ENCODE measurements around the gene CCDC157.
A peak's percentile ranks its signal among the peaks of the same experiment; 100 is the strongest.
"Not testable (repeated sequence)": the region's sequence is repeated elsewhere in the genome, so short reads cannot be mapped to it uniquely, and the experiment has no call there.

CCDC157 gene

DNA sequence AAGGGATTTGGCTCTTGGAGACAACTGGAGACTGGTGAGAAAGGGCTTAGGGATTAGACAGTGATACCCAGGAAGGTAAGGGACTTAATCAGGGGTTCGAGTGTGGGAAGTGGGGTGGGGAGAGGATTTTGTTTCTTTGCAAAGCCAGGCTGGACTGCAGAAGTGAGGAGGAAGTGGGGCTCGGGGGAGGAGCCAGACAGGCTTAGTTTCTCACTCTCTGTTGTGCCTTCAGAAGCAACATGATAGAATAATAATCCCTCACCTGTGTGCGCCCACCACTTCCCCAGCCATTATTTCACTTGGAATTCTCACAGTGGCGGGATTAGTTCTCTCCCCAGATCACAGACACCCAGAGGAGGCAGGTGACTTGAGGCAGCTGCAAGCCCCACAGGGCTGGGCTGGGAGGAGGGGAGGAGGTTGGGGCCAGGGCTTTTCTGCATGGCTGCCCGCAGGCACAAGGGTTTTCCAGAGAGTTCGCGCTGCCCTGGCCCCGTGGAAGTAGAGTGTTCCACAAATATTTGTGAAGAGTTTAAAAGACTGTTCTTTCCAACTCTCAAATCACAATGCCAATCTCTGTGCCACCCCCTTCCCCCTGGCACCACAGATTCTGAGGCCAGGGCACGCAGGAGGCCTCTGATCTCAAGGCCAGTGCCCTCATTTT lies 36.0 kb downstream of the CCDC157 start:
- no peak for DNase-seq (ENCODE audit: low read depth)

GRCh38 chr22:30393322-30393680 lies 36.5 kb downstream of the CCDC157 start:
- no peak for DNase-seq (ENCODE audit: low read depth)

- DNase-seq (ENCODE audit: low read depth), result no peak
Measured at GRCh38 chr22:30393885-30394284, 37.1 kb downstream of the CCDC157 start.

- DNase-seq (ENCODE audit: low read depth), result peak; percentile 38
Measured at GRCh38 chr22:30396871-30397655, 40.3 kb downstream of the CCDC157 start, which contains the start of gene SEC14L2. Gene SEC14L2 (plus strand): TSS chr22:30397018. CDS start chr22:30397117, 99 bp downstream.

GRCh38 chr22:30397656-30398635 lies 41.1 kb downstream of the CCDC157 start:
- DNase-seq (ENCODE audit: low read depth), result no peak

DNA sequence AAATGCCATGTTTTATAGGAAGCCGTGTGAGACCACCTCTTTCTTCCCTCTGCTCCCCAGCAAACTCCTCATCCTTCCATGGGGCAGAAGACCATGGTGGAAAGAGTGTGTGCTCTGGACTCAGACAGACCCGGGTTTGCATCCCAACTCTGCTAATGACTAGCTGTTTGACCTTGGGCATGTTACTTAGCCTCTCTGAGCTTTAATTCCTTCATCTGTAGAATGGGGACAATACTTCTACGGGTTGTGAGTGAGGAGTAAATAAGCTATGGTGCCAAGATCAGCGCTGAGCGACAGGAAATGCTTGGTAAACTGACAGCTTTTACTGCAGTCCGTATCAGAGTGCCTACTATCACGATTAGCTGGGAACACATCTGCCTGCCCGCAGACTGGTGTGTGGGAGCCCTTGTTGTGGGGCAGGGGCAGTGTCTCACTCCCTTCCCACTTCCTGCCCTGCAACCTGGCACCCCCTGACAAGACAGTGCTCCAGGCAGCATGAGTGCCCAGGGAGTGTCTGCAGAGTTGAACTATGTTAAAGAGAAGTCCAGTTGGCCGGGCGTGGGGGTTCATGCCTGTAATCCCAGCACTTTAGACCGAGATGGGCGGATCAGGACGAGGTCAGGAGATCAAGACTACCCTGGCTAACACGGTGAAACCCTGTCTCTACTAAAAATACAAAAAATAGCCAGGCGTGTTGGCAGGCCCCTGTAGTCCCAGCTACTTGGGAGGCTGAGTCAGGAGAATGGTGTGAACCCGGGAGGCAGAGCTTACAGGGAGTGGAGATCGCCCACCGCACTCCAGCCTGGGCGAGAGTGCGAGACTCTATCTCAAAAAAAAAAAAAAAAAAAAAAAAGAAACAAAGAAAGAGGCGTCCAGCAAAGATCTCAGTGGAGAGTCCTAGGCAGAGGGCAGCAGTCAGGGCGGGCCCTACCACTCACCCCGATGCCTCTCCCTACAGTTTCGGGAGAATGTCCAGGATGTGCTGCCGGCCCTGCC lies 42.2 kb downstream of the CCDC157 start:
- no peak for DNase-seq (ENCODE audit: low read depth)

- DNase-seq (ENCODE audit: low read depth), result no peak
Measured at GRCh38 chr22:30399718-30400117, 42.9 kb downstream of the CCDC157 start.

DNA sequence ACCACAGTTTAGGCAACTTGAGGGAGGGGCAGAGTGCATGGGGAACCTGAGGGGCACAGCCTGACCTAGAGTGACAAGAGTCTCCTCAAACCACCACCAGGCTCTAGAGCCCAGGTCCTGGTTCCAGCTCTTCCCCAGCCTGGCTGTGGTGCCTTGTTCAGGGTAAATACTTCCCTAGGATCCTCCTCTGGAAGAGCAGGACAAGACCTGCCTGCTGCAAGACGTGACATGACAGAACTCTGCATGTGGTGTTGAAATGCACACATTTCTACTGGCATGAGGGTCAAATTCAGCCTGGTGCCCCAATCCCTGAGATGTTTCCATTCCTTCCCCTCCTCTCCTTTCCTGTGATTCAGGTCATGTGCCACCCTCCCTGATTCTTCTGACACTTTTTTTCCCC lies 43.4 kb downstream of the CCDC157 start:
- no peak for DNase-seq (ENCODE audit: low read depth)

GRCh38 chr22:30401024-30401423 lies 44.2 kb downstream of the CCDC157 start:
- not testable (repeated sequence) for DNase-seq (ENCODE audit: low read depth)

GRCh38 chr22:30402028-30402765 lies 45.4 kb downstream of the CCDC157 start:
- no peak for DNase-seq (ENCODE audit: low read depth)

GRCh38 chr22:30402766-30403104 lies 45.9 kb downstream of the CCDC157 start:
- DNase-seq (ENCODE audit: low read depth), result not testable (repeated sequence)

DNA sequence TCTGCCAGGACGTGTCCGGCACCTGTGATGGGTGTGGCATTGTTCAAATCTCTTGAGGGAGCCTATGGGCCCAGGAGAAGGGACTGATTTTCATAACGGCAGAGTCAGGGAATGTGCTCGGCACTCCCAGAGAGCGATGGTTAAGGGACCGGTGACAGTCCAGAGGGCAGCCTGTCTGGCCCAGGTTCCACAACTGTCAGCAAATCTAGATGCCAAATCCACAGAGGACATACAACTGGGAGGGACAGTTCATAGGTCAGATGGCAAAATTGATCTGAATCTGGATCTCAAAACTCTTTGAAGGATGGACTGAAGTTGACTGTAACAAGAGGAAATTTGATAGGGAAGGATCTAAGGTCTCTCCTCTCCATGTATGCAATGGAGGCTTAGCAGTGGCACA lies 47.5 kb downstream of the CCDC157 start:
- no peak for DNase-seq (ENCODE audit: low read depth)

GRCh38 chr22:30405731-30406130 lies 48.9 kb downstream of the CCDC157 start:
- no peak for DNase-seq (ENCODE audit: low read depth)

GRCh38 chr22:30406400-30406799 lies 49.6 kb downstream of the CCDC157 start:
- DNase-seq (ENCODE audit: low read depth), result no peak

DNA sequence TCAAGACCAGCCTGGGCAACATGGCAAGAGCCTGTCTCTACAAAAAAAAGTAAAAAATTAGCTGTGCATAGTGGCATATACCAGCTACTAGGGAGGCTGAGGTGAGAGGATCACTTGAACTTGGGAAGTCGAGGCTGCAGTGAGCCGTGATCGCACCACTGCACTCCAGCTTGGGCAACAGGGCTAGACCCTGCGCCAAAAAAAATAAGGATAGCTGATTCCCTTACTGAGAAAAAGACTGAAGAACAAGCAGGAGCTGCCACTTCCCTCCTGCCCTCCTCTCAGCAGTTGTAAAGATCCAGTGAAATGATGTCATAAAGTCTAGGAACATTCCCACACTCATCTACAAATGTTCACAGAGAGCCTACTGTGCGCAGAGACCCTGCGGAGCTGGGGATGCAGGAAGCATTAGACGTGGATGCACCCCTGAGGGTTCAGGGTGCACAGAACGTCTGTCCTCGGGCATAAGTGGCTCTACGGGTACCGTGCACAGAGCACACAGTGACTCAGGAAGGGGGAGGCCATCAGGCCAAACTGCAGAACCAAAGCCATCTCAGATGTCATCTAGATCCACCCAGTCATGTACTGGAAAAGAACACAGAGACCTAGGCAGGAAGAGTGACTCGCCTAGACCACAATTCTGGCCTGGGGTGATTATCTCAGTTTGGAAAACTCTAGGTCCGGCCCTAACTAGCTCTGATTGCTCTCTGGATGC lies 51.7 kb downstream of the CCDC157 start:
- DNase-seq (ENCODE audit: low read depth), result no peak

GRCh38 chr22:30411780-30412179 lies 55.0 kb downstream of the CCDC157 start:
- no peak for DNase-seq (ENCODE audit: low read depth)

DNA sequence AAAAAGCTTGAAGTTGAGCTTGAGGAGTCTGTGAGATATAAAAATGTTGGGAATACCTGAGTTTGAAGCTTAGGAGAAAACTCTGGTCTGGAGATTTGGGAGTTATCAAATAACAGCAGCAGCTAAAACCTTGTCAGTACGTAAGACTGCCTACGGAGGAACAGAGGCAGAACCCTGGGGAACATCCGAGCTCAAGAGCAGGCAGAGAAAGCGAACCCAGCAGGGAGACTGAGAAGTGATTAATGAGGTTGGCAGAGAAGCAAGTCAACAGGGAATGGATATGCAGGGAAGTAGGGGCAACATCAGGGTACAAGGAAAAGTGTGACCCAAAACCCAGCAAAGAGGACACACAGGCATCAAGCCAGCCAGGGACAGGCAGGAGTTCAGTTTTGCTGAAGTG lies 56.2 kb downstream of the CCDC157 start:
- no peak for DNase-seq (ENCODE audit: low read depth)

- no peak for DNase-seq (ENCODE audit: low read depth)
Measured at GRCh38 chr22:30413745-30414524, 57.1 kb downstream of the CCDC157 start.

DNA sequence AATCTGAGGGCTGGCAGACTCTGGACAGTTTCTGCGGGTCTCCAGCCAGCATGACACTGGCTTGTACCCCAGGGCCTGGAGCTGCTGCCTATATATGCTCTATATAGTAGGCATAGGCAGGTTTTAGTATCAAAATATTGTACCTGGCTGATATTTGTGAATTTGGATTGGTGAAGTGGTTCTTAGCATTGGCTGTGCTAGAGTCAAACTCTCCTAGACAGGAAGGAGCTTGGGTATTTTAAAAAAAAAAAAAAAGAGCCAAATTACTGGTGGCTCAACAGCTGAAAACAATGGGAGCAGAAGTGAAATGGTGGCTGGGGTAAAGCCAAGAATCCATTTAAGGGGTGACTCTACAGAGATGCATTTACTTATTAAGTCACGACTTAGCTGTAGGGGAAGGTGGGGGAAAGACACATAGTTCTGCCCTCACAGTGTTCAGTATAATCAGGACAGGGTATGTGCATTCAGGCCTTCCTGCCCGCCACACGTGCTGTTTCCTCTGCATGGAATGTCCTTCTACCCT lies 57.8 kb downstream of the CCDC157 start:
- no peak for DNase-seq (ENCODE audit: low read depth)
